ENCODE results near the gene ECEL1.
"Not testable (repeated sequence)": the region's sequence is repeated elsewhere in the genome, so short reads cannot be mapped to it uniquely, and the experiment has no call there.

ECEL1 gene, protein sequence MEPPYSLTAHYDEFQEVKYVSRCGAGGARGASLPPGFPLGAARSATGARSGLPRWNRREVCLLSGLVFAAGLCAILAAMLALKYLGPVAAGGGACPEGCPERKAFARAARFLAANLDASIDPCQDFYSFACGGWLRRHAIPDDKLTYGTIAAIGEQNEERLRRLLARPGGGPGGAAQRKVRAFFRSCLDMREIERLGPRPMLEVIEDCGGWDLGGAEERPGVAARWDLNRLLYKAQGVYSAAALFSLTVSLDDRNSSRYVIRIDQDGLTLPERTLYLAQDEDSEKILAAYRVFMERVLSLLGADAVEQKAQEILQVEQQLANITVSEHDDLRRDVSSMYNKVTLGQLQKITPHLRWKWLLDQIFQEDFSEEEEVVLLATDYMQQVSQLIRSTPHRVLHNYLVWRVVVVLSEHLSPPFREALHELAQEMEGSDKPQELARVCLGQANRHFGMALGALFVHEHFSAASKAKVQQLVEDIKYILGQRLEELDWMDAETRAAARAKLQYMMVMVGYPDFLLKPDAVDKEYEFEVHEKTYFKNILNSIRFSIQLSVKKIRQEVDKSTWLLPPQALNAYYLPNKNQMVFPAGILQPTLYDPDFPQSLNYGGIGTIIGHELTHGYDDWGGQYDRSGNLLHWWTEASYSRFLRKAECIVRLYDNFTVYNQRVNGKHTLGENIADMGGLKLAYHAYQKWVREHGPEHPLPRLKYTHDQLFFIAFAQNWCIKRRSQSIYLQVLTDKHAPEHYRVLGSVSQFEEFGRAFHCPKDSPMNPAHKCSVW

DNA sequence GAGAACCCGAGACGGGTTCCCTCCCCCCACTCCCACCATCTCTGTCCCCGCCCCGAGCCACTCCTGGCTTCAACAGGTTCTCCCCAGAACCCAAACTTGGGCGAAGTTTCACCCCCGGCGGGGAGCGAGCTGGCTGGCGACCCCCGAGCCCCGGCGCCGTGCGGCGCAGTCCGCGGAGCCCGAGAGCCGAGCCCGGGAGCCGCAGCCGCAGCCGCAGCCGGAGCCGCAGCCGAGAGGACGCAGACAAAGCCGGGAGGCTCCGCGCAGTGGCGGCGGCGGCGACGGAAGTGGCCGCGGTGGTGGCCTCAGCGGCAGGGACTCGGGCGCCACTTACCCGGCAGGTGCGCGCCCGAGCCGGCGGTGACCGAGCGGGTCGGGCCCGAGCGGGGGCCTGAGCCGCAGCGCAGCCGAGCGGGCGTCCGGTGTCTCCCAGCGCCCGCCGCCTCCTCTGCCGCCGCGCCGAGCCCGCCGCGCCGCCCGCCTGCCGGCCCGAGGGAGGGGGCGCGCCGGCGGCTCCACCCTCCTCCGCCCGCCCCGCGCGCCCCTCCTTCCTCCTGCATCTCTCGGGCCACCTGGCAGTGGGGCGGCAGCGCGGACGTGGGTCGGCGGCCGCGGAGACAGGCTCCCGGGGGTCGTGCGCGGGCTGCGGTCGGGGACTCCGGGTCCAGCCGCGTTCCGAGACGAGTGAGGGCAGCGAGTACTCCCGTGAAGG, at the start of gene ECEL1:
TSS of gene ECEL1 (minus strand) at position 450 of the 712 bp plus-strand sequence. CDS start 1,181 bp downstream, outside the sequence.
- no peak for DNase-seq

DNA sequence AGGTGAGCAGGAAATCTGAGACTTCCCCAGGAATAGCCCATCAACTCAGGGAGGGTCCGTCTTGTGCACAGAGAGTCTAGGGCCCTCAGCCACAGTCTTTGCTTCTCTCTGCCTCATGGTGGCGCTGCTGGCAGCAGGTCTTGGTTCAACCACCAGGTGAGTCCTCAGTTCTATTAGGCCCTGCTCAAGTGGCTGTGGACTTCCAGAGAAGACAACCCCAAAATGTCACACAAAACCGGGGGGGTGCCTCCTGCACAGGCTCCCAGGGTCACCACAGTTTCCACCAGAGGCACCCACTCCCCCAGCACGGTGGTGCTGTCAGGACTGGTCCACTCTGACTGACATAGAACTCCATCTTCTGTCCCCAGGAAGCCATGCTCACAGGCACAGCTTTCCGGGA, 49.4 kb upstream of the ECEL1 start:
- no peak for DNase-seq

- DNase-seq = no peak
These were observed 48.3 kb upstream of the ECEL1 start for GRCh38 chr2:232535761-232536530.

GRCh38 chr2:232534940-232535651, 47.5 kb upstream of the ECEL1 start:
- DNase-seq = no peak

GRCh38 chr2:232533944-232534710, 46.5 kb upstream of the ECEL1 start:
- DNase-seq = no peak

GRCh38 chr2:232532821-232533220, 45.2 kb upstream of the ECEL1 start:
- not testable (repeated sequence) for DNase-seq

DNA sequence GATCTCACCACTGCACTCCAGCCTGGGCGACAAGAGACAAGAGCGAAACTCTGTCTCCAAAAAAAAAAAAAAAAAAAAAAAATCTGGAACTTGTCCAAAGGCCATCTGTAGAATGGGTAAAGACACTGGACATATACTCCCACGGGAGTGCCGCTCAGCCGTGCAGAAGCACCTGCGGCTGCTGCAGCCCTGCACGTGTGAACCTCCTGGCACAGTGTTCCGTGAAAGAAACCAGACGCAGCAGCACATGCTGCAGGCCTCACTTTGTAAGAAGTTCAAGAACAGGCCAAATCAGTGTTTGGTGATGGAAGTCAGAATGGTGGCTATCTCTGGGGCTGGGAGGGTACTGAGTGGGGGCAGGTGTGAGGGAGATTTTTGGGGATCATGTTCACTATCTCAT, 44.8 kb upstream of the ECEL1 start:
- no peak for DNase-seq

GRCh38 chr2:232530626-232531260, 43.1 kb upstream of the ECEL1 start:
- no peak for DNase-seq

DNA sequence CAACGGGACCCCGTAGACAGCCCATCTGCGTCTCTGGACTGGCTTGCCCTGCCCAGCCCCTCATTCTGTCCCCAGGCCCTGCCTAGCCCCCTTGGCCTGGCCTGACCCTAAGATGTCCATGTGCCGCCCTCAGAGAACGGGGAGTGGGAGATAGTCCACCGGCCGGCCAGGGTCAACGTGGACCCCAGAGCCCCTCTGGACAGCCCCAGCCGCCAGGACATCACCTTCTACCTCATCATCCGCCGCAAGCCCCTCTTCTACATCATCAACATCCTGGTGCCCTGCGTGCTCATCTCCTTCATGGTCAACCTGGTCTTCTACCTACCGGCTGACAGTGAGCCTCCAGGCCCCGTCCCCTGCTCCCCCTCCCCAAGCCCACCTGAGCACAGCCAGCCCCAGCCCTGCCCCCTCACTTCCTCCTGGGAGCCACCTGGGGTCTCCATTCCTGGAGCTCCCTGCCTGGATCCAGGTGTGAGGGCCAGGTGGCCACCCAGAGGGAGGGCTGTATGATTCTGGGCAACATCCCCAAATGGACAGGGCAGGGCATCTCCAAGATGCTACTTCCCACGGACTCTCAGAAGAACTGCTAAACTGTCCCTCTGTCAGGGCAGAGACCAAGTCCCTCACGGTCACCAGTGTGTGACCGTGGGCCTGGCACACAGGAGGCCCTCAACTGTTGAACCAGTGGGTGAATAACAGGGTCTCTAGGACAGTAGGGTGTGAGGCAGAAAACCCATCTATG, 42.3 kb upstream of the ECEL1 start:
- no peak for DNase-seq

DNA sequence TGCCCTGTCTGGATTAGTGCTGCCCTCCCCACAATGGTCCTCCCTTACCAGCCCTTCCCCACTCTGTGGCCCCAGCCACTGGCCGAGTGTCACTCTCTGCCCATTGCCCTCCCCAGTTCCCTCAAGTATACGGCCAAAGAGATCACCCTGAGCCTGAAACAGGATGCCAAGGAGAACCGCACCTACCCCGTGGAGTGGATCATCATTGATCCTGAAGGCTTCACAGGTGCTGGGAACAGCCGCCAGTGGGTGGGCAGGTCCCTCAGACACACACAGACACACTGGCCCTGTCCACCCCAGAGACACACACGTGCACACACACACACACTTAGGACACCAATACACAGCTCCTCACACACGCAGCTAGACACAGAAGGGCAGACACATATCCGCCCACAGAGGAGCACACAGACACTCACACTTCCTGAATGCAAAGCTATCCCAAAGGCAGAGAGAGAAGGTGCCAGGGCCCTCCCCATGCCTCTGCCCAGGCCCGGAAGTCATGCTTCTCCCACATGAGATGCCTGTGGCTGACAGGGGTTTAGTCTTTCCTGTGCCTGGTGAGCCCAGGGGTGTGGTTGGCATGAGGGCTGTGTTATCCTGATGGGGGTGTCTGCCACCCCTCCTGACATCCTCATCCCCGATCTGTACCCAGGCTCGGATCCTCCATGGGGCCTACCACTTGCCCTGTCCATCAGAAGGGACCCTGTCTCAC, 41.3 kb upstream of the ECEL1 start:
- DNase-seq = no peak

- DNase-seq = no peak
These were observed 40.4 kb upstream of the ECEL1 start for GRCh38 chr2:232527905-232528470.

GRCh38 chr2:232526372-232526941, 38.8 kb upstream of the ECEL1 start:
- DNase-seq = no peak

- DNase-seq = no peak
These were observed 38.2 kb upstream of the ECEL1 start, which contains the start of gene CHRND for GRCh38 chr2:232525791-232526371. TSS of gene CHRND (plus strand) at chr2:232526160. CDS start at chr2:232526216, 56 bp downstream.

DNA sequence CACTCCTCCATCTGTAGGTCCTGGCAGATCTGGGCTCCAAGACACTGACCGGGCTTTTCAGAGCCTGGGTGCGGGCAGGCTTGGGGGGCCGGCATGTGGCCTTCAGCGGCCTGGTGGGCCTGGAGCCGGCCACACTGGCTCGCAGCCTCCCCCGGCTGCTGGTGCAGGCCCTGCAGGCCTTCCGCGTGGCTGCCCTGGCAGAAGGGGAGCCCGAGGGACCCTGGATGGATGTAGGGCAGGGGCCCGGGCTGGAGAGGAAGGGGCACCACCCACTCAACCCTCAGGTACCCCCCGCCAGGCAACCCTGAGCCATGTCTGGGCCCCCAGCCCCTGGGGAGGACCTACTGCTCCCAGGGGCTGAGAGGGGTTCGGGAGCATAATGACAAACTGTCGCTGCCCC, 37.6 kb upstream of the ECEL1 start:
- no peak for DNase-seq

DNA sequence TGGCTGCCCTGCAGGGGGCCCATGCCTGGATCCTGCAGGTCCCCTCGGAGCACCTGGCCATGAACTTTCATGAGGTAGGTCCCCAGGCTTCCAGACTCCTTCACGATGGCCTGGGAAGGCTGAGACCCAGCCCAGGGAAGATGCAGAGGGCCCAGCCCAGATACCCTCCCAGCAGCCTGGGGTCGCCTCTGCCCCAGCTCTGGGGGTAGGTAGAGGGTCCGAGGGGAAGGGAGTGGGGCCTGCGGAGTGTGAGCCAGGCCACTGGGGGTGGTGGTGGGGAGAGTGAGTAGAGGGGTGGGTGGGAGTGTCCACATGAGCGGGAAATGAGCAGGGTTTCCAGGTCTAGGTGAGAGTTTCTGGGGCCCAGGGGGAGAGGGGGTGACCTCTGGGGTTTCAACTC, 37.1 kb upstream of the ECEL1 start:
- DNase-seq = no peak

DNA sequence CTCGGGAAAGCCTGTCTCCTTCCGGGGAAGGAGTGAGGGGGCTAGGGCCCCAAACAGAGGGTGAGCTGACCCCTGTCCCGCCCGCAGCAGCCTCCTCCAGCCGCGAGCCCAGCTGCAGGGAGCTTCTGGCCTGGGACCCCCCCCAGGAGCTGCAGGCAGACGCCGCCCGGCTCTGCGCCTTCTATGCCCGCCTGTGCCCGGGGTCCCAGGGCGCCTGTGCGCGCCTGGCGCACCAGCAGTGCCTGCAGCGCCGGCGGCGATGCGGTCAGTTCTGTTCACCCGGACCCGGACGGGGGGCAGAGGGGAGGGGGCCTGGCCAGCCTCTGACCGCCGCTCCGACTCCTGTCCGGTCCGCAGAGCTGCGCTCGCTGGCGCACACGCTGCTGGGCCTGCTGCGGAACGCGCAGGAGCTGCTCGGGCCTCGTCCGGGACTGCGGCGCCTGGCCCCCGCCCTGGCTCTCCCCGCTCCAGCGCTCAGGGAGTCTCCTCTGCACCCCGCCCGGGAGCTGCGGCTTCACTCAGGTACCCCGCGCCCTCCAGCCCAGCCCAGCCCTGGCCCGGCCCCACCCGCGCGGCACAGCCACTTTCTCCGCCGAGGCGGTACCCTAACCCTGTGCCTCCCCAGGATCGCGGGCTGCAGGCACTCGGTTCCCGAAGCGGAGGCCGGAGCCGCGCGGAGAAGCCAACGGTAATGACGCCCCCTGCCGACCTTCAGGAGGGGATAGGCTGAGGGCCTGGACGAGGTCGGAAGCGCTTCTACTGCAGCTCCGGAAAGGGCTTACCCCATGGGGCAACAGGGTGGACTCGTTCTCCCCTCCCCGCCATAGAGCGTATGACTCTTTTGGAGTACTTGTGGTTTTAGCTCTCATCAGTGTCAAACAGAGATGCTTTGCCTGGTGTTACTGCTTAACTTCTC, 36.3 kb upstream of the ECEL1 start:
- DNase-seq = no peak

DNA sequence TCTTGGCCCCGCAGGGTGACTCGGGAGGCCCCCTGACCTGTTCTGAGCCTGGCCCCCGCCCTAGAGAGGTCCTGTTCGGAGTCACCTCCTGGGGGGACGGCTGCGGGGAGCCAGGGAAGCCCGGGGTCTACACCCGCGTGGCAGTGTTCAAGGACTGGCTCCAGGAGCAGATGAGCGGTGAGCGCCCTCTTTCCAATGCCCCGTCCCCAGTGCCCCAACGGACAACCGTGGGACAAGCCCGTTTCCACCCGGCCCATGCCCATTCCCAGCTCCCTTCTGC, 35.7 kb upstream of the ECEL1 start:
- DNase-seq = no peak
